K562 (cell line): ENCODE measurements around the gene CALB2. TPM values are rescaled to one million over a fixed set of nuclear protein-coding genes. Genes with fewer than 3 reads are reported as not detected.

Experiments used
- BRF2 ChIP-seq: IDR thresholded peaks from 3 replicates; pipeline ENCODE4 v1.6.1; 2011; ENCODE audit warnings: borderline replicate concordance, mild to moderate bottlenecking; ENCODE audit not compliant: insufficient read length, insufficient read depth
- E2F1 ChIP-seq: sonication (generic); formaldehyde crosslinking; IDR thresholded peaks from 2 replicates; pipeline ENCODE4 v1.8.1; 2023; ENCODE audit warnings: mild to moderate bottlenecking, missing genetic modification reagents, moderate library complexity
- FOXK2 ChIP-seq, 2 experiments: fragments of 450-650 bp; IDR thresholded peaks in 1 of 2; conservative IDR thresholded peaks in 1 of 2; 2 replicates each; pipeline ENCODE4 v1.6.1; 2016; ENCODE audit warnings: low read depth in 2 of 2, mild to moderate bottlenecking in 1 of 2
- MIER1 ChIP-seq: fragments of 450-650 bp; IDR thresholded peaks from 2 replicates; pipeline ENCODE4 v1.6.1; 2016; ENCODE audit warnings: antibody characterized with exemption, mild to moderate bottlenecking, low read depth
- SMARCA5 ChIP-seq: fragments of 450-650 bp; IDR thresholded peaks from 2 replicates; pipeline ENCODE4 v1.6.1; 2016
- SMC3 ChIP-seq: conservative IDR thresholded peaks from 2 replicates; pipeline ENCODE4 v1.6.1; 2011; ENCODE audit warnings: low read depth, low read length, improper control_type of control experiment; ENCODE audit not compliant: insufficient read depth
- TAF1 ChIP-seq: IDR thresholded peaks from 2 replicates; pipeline ENCODE4 v1.6.1; 2011; ENCODE audit warnings: mild to moderate bottlenecking, low read length, moderate library complexity; ENCODE audit not compliant: insufficient read depth, control insufficient read depth, severe bottlenecking; ENCODE audit errors: extremely low read depth
- ZBTB11 ChIP-seq, 3 experiments: fragments of 200-800 bp in 1 of 3; fragments of 250-450 bp in 1 of 3; fragments of 450-650 bp in 1 of 3; sonication (Bioruptor Pico) in 1 of 3; sonication (Bioruptor generic) in 1 of 3; formaldehyde crosslinking in 1 of 3; IDR thresholded peaks; 2 replicates each; pipeline versions ENCODE4 v1.6.1 to v1.8.0; 2016 to 2022; ENCODE audit warnings: mild to moderate bottlenecking in 2 of 3, missing genetic modification characterization in 2 of 3, missing compliant biosample characterization in 1 of 3, moderate library complexity in 1 of 3
- ZNF174 ChIP-seq: fragments of 250-450 bp; sonication (Bioruptor Pico); IDR thresholded peaks from 2 replicates; pipeline ENCODE4 v1.4.0; 2020; ENCODE audit warnings: mild to moderate bottlenecking
- ZNF407 ChIP-seq: fragments of 450-650 bp; IDR thresholded peaks from 2 replicates; pipeline ENCODE4 v1.6.1; 2016; ENCODE audit warnings: low read depth
- polyA plus RNA-seq, 8 experiments: library from polyadenylated mRNA; depleted of rRNA in 4 of 8; stranded (reverse) in 5 of 8; unstranded in 3 of 8; fragments of >200 nt; fragmentation: Nextera tagmentation in 2 of 8; fragmentation: Illumina TruSeq in 1 of 8; extraction: Ambion mirVana in 2 of 8; extraction: Trizol in 1 of 8; gene quantifications; 2 replicates each; pipeline versions ENCODE4 v1.2.1 to v1.2.3, GENCODE V29; 2011 to 2014; ENCODE audit warnings: inconsistent platforms in 1 of 8, missing spikeins in 1 of 8
- total RNA-seq, 7 experiments: library from RNA; depleted of rRNA in 6 of 7; stranded (reverse); fragments of >200 nt in 6 of 7; fragmentation: Illumina TruSeq in 2 of 7; extraction: Trizol in 2 of 7; gene quantifications; 2 replicates each; pipeline versions ENCODE4 v1.2.1 to v1.2.3, GENCODE V29; 2011 to 2021; ENCODE audit warnings: low replicate concordance in 1 of 7

The CALB2 gene
- total and polyA plus RNA-seq, 9 of the 15 experiments (the other 6 are each of a cell fraction or from before 2014, with no cell fraction given), result not detected

- TF ChIP-seq ZNF407 (no peak), ZNF174 (CRISPR knock-in tag) (no peak), ZBTB11 (CRISPR knock-in tag; IDR thresholded peaks at IDR 0.05) (no peak), FOXK2 (conservative IDR thresholded peaks at IDR 0.05 in 1 of 2, IDR thresholded peaks at IDR 0.05 in 1 of 2; ENCODE audit: low read depth in 2 of 2) (no peak), TAF1 (no peak), SMARCA5 (no peak), BRF2 (no peak), E2F1 (no peak), MIER1 (no peak), SMC3 (peak; percentile 59; the same call in 1 of the 2 replicates)
These were observed 8.9 kb downstream of the CALB2 start (continued) for GRCh38 chr16:71367241-71367976.
